ENCODE results near the gene NTS. TPM values are rescaled to one million over a fixed set of nuclear protein-coding genes. Genes with fewer than 3 reads are reported as not detected.

The NTS gene
- 56.7 to 95.4 TPM (median 84.3 TPM) in 5 replicates for total RNA-seq (2022; extraction: Qiagen RNA extraction)

DNA sequence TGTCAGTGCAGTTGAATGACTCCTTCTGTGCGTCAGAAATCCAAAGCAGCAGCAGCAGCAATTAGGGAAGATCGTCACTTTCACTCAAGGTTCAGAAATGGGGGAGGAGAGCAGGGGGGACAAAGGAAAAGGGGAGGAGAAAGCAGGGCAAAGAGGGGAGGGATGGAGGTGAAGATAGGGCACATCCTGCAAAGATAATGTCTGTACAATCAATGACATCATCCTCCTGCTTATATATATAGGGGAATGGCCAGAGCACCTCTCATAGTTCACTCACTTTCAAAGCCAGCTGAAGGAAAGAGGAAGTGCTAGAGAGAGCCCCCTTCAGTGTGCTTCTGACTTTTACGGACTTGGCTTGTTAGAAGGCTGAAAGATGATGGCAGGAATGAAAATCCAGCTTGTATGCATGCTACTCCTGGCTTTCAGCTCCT is at the start of gene NTS:
NTS (plus strand) TSS at position 265 of the 431 bp plus-strand sequence; CDS start at position 374, 109 bp downstream.

DNA sequence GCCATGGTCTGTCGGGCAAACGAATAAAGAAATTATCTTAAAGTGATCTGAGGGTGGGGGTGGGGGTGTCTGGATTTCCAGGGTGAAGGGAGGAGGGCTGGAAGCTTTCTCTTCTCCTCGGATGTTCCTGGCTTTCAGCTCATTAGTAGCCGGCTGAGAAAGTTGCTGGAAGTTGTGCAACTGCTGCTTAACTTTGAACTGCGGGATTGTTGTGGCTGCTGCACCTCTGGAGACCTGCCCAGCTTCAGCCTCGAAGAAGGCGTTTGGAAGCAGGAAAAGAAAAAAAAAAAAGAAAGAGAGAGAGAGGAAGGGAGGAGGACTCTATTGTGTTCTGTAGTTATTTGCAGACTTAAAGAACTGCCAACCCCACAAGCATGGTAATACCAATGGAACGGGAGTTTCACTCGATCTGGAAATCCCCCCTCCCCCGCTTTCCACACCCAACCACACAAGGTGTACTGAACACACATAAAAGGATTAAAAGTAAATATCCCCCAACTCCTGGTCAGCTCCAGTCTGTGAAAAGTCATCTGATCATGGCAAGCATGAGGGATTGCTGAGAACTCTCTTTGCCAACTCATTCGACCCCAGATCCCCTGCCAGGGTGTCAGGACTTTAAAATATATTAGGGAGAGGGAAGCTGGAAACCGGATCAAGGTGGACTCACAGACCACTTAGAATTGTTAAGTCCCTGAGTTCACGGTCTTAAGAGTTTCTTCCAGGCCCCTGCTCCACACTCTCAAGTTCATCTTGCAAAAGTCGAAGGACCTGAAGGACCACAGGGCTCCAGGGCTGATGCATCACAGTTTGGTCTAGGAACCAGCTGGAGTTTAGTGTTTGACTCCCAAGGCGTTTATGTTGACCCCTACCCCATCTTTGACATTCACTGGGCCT is 37.7 kb upstream of the NTS start, which contains the start of gene RASSF9:
RASSF9 (minus strand) TSS at position 213 of the 894 bp plus-strand sequence; CDS start at position 5, 208 bp downstream.

Other genes with a start within 250 kb of the NTS start
- 0.74 to 1.0 TPM (median 0.93 TPM) in 5 replicates for gene RASSF9, start 37.9 kb upstream of the NTS start, total RNA-seq (2022; extraction: Qiagen RNA extraction)